Activated CD4-positive, alpha-beta T cell treated with anti-CD3 and anti-CD28 coated beads, Interleukin-2, Interleukin-6, amounts not matched to agents 100 ng/mL and 50 ng/mL, durations not matched to agents 16 hours and 8 hours (primary cell): Measurements from ENCODE around the gene URAD.
A peak's percentile ranks its signal among the peaks of the same experiment; 100 is the strongest.
"Not testable (repeated sequence)": the region's sequence is repeated elsewhere in the genome, so short reads cannot be mapped to it uniquely, and the experiment has no call there.

Experiments
- DNase-seq: peaks from one replicate; pipeline ENCODE4 v3.0.0-alpha.2; 2020

Gene URAD

DNA sequence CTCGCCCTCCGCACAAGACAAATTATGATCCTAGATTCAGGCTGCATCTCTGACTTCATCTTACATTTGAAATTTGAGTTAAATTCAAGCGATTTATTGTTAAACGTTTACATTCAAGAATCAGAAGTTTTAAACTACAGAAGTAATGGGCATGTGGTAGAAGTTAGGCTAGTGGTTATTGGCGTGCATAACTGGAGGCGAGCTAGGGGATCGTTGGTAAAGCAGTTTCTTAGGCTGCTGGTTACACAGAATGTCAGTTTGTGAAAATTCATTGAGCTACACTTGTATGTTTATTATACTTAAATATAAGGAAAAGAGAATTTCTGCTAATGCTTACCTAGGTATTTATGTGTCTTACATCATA is 18.6 kb downstream of the URAD start:
- no peak for DNase-seq

DNA sequence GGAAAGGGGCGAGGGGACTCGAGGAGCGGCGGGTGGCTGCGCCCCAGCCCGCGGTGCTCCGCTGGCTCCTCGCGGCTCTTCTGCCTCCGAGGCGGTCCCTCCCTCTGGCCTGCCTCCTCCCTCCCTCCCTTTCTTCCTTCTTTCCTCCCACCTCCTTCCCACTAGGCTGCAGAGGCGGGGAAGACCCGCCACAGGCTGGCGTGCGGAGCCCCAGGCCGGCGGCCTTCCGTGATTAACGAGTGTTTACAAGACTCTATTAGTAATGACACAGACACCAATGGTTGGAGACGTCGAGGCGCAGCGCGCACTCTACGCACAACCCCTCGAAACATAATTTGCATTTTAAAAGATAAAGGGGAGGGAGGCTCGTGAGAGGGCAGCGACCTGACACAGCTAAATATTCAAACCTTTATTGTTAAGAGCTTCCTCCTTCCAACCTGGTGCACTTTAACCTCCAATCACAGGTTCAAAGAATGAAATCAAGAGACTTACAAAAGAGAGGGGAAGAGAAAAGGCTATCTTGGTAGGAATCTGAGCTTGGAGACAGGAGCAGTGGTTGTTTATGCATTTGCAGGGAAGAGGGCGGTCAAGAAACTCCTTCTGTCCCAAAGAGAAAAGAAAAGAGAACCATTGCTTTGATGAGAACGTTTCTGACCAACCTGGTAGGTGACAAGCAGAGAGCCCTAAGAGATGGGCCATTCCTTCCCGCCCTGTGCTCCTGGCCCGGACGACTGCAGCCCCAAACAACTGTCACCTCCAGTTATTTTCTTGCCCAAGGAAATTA is 19.2 kb downstream of the URAD start, which contains the start of gene CDX2:
CDX2 (minus strand) TSS at position 234 of the 784 bp plus-strand sequence. CDS start 309 bp downstream, outside the sequence.
- no peak for DNase-seq

DNA sequence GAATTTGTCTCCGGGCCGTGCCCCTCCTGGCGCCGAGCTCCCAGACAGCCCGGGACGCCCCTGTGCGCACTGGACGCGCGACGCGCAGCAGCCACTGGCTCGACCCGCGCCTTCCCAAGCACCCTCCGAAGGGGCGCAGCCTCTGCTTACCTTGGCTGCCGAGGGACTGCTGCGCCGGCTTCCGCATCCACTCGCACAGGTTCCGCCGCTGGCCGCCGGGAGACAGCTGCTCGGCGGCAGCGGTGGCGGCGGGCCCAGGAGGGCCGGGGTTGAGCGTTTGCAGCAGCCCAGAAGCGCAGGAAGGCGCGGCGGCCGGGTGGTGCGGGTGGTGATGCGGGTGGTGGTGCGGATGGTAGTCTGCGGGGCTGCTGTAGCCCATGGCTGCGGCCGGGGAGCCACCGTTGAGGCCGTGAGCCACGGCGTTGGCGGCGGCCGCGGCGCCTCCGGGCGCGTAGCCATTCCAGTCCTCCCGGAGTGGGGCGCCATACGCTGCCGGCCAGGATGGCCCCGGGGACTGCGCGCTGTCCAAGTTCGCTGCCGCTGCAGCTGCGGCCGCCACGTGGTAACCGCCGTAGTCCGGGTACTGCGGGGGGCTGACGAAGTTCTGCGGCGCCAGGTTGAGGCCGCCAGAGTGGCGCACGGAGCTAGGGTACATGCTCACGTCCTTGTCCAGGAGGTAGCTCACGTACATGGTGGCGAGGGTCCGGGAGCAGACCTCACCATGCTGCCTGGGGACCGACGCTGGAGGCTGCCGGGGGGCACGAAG is 20.0 kb downstream of the URAD start:
- no peak for DNase-seq

DNA sequence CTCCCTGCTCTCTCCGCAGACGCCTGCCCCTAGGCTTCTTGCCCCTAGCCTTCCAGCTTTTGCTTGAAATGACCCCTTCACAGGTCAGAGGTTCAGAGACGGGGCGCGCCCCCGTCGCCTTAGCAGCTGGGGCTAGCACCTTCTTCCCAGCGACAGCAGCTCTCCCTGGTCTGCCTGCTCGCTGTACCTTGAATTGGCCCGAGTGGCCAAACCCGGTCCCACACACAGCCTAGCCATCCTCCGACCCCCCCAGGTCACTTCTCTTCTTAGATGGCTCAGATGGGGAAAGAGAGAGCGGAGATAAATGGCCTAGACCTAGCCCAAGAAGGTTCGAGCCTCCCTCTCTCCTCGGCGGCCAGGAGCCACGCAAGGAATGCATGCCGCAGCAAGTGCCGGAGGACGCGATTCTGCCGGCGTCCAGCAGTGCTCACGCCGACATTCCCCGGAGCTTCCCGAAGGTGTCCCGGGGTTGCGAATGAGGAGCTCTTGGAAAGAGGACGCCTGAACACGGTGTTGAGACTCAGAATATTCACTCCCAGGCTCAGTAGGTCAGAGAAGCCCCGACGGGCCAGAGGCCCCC is 20.7 kb downstream of the URAD start:
- DNase-seq = no peak

DNA sequence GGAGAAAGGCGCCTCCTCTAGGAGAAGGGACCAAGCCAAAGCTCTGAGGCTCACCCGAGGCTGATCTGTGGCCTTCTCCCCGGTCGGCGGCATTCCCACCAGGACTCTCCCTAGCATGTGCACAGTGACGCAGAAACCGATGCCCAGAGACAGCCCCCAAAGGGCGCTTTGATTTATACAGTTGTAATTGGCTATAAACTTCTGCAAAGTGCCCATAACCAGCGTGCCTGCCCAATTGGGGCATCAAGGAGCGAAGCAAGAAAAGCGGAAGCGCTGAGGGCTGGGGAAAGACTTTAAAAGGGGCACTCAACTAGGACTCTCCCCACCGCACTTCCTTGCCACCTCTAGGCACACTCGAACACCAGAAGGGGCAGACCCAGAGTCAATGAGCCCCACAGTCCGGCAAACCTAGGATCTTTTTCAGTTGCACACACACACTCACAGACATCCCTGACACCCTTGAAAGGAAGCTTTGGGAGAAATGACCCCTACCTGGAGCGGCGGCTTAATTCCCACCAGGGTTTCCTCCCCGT is 21.2 kb downstream of the URAD start:
- no peak for DNase-seq

DNA sequence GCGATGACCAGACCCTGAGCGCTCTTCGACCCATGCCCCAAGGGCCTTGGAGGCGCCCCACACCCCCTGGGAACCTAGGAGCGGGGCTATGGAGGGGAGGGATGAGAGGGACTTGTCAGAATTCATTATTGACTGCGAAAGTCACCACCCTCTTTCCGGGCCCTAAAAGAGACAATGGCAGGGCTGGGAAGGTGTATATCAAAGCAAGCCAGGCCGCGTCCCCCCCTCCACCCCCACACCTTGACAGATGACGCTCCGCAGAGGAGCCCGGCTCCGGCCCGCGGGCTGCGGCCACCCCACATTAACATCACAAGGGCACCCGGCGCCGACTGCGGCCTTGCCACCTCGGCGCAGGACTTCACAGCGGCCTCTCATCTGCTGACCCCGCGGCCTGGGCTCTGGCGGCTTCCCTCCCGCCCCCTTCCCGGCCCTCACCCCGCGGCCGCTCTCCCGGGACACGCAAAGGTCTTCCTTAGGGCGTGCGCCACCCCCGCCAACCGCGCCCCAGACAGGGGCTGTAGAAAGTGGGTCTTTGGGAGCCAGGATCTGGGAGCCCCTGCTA is 21.8 kb downstream of the URAD start:
- DNase-seq = no peak

DNA sequence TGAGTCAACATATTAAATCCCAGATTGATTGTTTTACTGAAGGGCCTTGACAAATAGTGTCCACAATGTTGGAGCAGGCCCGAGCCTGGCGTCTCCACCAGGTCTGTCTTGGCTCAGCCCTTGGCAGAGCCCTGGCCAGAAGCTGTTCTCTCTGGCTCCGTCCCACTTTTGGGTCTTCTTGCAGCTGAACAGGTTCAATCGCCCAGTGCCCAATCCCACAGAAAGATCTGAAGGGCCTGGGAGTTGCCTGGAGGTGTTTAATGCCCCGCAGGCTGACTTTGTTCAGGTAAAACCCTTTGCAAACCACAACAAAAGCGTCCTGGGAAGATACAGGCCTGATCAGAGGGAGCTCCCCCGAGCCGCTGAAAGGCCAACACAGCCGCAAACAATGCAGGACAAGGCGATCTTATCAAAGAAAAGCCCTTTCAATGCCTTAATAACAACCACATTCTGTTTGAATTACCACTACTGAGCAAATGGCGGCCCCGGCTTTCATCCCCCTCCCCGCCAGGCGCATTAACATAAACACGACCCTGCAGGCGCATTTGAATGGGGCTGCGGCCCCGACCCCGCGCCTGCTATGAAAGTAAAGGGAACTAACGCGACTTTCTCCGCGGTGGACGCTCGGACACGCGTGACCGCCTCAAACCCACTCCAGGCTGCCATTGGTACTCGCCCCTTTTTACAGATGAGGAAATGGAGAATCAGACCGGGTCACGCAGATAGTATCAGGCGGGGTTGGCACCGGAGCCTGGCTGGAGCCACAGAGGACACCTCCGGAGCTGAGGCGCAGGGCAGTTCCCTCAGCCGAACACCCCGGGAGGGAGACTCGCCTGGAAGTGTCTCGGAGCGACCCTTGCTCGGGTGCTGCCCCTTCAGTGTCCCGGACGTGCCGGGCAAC is 22.5 kb downstream of the URAD start:
- no peak for DNase-seq

DNA sequence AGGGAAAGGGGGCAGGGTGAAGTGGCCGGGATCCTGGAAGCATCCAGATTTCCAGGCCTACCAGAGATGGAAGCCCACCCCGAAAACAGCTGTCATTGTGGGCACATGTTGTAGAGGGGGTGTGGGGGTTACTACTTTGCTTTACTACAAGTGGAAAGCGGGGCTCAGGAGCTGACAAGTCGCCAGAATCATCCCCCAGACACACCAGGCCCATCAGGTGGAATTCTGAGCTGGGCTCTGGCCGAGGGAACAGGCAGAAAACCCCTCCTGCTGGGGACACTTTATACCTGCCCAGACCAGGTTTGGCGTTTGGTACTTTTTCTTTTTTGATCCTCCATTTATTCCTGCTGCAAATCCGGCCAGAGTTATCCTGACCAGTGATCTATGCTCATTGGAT is 23.2 kb downstream of the URAD start:
- DNase-seq = no peak

DNA sequence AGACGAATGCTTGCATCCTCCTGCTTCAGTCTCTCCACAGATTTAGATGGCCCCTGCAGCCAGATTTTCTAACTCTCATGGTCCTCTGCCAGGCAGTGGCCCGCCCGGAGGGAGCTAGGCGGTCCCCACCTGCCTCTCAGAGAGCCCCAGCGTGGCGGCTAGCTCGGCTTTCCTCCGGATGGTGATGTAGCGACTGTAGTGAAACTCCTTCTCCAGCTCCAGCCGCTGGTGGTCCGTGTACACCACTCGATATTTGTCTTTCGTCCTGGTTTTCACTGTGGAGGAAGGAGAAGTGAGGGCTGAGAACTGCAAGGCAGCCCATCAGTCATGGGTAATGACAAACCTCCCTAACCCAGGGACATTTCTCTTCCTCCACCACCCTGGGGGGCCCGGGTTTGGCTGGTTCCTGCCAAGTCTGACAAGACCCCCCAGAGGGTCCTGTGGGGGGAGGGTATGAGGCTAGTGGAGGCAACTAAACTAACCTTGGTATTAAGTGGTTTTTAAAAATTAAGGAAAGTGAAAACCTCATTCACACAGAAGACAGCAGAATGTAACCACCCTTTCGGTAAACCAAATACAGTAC is 23.7 kb downstream of the URAD start:
- no peak for DNase-seq

DNA sequence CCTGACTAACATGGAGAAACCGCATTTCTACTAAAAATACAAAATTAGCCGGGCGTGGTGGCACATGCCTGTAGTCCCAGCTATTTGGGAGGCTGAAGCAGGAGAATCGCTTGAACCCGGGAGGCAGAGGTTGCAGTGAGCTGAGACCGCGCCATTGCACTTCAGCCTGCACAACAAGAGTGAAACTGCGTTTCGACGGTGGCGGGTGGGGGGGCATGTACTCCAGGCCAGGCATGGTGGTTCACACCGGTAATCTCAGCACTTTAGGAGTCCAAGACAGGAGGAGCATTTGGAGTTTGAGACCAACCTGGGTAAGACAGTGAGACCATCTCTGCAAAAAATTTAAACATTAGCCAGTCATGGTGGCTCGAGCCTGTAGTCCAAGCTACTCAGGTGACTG is 24.3 kb downstream of the URAD start:
- DNase-seq = not testable (repeated sequence)

DNA sequence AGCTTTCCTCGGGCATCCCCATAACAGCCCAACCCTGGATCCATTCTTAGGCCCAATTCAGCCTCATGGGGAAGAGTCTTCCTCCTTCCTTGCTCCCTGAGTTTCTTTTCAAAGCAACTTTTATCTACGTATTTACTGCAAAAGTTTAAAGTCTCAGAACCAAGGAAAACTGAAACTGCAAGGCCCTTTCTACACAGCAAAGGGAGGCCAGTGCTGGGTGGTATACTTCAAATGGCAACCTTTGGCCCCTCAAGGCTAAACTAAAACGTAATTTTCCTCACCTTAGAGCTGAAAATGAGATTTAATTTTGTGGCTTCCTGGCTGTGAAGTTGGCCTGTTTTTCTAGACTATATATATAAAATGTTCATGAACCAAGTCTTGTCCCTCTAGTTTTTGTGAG is 25.0 kb downstream of the URAD start:
- DNase-seq = no peak

DNA sequence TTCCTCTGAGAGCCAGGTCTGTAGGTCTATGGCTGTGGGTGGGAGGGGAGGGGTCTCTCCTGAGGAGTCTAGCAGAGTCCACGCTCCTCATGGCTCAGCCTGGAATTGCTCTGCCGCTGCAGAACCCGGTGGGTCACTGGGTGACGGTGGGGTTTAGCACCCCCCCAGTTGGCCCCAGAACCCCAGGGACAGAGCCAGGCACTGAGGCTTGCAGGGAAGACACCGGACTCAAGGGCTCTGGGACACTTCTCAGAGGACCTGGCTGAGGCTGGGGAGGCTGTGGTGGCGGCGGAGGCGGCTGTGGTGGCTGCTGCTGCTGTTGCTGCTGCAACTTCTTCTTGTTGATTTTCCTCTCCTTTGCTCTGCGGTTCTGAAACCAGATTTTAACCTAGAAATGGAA is 25.5 kb downstream of the URAD start:
- DNase-seq = no peak

DNA sequence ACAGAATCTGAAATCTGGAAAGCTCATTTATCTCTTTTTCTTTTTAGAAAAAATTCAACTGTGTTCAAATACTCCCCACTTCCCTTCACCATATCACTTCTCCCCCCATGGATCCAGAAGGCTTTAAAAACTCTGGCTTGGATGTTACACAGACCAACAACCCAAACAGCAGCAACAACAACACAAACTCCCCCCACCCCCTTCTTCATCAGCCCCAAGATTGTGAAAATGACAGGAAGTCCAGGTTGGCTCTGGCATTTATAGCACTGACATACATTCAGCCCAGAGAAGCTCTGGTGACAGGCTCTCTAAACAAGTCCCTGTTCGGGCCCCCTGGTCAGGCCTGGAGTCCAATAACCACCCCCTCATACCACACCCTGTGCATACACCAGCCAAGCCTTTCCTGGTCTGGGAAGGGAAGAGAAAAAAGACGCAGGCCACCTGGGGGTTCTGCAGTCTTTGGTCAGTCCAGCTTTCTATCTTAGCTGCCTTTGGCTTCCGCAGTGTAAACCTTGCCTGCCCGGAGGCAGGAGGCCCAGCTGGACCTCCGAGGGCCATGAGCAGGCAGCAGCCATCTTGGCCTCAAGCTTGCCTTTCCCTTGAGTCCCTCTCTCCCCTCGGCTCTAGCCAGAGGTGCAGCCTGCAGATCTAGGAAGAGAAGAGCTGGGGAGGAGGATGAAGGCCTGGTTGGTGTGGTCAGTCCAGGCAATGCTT is 26.2 kb downstream of the URAD start:
- DNase-seq = no peak

DNA sequence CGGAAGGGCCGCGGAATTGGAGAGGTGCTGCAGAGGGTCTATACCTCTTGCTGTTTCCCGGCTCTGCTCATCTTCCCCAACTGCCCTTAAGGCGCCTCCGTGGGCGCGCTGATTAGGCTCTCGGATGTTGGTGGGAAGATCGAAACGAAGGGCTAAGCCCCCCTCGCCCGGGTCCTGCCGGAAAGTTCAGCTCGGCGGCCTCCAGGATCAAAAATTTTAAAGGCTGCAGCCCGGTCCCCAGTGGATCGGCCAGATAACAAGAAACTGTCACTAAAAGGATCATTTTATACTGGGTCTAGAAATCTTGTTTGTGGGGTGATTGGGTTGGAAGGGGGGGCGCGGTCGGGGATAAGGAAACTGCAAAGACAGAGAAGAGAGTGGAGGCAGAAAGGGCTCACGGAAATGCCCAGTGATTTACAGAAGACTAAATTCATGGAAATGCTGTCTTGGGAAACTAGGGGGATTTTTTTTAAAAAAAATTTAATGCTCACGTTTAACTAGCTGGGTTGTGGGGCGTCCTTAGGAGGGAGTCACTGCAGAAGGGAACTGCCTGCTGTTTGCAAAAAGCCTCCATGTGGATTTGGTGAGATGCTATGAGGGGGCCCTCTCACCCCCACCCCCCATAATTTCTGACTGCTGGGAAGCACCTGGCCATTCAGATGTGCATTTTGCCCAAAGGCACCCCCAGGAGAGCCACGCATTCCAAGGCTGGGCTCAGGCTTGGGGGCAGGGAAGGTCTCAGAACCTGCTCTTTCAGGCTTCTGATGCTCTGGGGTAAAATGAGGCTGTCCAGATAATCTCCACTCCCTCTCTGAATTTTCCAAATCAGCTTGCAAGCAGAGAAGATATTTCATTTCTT is 27.0 kb downstream of the URAD start:
- DNase-seq = no peak

DNA sequence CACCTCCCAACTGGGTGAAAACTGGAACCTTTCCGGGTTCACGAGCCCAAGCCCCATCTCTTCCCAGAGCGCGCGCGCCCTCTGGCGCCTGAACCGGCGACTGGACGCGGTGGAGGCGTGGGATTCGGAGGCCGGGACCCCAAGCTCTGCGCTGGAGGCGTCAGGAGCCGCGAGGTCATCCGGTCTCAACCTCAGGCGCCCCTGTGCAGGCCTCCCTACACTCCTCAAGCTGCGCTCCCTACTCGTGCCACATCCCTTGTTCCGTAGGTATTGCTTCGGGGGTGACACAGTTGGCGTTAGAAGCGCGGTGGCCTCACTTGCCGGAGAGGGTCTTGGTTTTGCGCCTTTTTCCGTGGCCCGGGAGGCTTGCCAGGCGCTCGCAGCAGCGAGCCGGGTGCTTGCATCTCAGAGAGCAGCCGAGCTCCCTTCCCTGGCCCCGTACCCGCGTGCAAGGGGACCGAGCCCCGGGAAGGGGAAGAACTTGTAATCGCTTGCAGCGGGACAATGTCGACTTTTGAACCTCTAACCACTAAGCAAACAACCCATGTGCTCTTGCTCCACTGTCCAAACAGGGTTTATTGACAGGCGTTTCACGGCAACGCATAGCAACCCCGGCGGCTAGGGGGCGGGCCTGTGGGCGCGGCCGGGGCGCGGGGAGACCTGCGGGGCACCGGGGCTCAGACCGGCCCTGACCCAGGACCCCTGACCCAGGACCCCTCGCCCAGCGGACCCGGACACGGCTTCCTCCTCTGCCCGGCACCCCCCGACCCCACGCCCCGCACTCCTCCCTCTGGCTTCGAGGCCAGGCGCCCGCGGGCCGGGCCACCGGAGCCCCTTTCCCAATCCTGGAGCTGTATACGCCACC is 27.9 kb downstream of the URAD start:
- DNase-seq = peak; percentile 50

DNA sequence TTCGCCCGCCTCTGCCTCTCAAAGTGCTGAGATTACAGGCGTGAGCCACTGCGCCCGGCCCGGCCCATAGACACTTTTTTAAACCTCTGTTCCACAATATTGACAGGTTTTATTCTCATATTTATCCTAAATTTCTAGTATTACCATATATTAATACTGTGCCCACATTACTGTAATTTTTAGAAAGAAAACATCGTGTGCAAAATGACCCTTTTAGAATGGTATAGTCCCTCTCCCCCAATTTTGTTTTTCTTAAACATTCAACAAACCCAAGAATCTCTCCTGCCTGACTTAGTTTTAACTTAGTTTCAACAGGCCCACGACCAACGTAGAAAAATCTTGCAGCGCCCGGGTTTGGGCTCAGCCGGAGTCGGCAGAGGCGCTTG is 28.5 kb downstream of the URAD start:
- DNase-seq = no peak

DNA sequence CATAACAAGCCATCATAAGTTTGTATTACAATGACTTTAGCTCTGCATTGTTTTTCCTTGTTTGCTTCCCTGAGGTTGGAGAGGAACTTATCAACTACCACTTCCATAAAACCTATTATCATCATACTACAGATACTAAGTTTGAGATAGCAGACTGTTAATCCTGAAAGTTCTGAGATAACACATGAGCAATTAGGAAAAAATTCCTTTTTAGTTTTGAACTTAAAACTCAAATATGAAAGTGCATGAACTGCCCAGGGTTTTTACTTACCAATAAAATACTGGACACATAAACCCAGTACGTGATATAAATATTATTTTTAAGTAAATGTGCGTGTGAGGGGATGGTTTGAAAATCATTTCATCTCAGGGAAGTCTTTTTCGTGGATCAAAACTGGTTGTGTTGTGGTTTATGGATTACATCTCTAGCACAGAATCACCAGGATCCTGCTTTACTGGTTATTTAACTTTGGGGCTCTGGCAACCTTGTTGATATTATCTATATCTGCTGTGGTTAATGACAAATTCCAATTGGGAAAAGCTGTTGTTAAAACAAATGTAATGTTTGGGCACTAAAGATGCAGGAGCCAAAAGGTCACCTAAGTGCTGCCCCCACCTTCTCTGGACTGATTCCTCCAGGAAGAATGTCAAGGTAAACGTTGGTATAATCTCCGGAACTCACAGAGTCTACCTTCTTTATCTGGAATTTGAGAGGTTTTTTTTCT is 31.8 kb downstream of the URAD start:
- no peak for DNase-seq

DNA sequence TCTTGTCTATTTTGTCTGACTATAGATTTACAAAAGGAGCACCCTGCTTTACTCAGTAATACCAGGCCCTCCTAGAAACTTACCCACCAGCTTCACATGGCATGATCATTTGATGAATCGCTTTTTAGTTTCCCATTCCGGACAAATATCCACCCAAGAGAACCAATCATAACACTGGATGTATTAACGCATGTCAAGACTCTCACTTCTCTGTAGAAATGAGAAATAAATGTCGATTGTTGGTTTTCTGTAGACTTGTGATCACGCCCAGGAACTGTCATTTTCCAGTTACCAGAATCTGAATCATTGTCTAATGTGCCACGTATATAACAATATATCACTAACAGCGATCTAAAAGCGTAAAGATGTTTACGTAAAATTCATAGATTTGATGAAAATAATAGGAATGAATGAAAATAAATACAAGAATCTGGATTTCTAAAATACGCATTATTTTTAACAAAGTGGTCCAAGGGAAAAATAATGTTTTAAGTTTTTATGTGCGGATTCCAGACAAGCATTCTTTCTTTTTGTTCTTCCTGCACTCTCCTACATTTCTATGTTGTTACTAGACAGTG is 33.4 kb downstream of the URAD start:
- DNase-seq = no peak
